OCI-LY1 (cell line): ENCODE measurements around the gene SPINK9.

ENCODE experiments used
- EZH2 ChIP-seq: fragments of 200-600 bp; sonication (generic), shearing (Covaris generic); IDR thresholded peaks from 2 replicates; pipeline ENCODE4 v1.8.0; 2017; ENCODE audit warnings: borderline replicate concordance, mixed run types, mild to moderate bottlenecking, antibody characterized with exemption, low read length, moderate library complexity, mixed read lengths
- TF ChIP-seq, protein P1 (sequence below): fragments of 200-600 bp; sonication (generic), shearing (Covaris generic); IDR thresholded peaks from 2 replicates; pipeline ENCODE4 v1.5.1; 2017; ENCODE audit warnings: mild to moderate bottlenecking, antibody characterized with exemption, low read length, moderate library complexity, mixed read lengths

DNA sequence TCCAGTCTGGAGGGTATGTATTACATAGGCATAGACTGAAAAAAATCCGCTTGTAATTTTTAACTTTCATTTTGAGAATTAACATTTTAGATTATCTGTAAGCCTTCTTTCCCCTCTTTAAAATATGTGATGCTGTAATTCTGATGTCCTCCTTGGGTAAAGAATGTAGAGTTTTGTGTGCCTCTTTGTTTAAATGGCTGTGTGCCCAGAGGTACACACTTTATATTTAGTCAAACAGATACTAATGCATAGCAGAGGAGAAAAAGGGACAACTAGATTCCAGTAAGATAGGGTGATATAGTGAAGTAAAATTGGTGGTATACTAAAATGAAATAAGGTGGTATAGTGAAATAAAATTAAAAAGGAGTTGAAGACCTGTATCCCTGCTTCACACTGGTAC lies 49.7 kb downstream of the SPINK9 start:
- TF ChIP-seq, protein P1, sequence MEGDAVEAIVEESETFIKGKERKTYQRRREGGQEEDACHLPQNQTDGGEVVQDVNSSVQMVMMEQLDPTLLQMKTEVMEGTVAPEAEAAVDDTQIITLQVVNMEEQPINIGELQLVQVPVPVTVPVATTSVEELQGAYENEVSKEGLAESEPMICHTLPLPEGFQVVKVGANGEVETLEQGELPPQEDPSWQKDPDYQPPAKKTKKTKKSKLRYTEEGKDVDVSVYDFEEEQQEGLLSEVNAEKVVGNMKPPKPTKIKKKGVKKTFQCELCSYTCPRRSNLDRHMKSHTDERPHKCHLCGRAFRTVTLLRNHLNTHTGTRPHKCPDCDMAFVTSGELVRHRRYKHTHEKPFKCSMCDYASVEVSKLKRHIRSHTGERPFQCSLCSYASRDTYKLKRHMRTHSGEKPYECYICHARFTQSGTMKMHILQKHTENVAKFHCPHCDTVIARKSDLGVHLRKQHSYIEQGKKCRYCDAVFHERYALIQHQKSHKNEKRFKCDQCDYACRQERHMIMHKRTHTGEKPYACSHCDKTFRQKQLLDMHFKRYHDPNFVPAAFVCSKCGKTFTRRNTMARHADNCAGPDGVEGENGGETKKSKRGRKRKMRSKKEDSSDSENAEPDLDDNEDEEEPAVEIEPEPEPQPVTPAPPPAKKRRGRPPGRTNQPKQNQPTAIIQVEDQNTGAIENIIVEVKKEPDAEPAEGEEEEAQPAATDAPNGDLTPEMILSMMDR: no peak
- TF ChIP-seq EZH2: no peak
